GM12873 (cell line): Measurements from ENCODE around the gene CSE1L.

ENCODE experiments used
- TF ChIP-seq, protein P1 (sequence below): IDR thresholded peaks from 2 replicates; pipeline ENCODE4 v1.5.1; 2012; ENCODE audit warnings: low read depth, mild to moderate bottlenecking, moderate library complexity, low read length, control low read depth; ENCODE audit not compliant: insufficient read depth; ENCODE audit errors: missing control alignments

Gene CSE1L

GRCh38 chr20:49138431-49138830 is 92.3 kb downstream of the CSE1L start:
- TF ChIP-seq, protein P1, sequence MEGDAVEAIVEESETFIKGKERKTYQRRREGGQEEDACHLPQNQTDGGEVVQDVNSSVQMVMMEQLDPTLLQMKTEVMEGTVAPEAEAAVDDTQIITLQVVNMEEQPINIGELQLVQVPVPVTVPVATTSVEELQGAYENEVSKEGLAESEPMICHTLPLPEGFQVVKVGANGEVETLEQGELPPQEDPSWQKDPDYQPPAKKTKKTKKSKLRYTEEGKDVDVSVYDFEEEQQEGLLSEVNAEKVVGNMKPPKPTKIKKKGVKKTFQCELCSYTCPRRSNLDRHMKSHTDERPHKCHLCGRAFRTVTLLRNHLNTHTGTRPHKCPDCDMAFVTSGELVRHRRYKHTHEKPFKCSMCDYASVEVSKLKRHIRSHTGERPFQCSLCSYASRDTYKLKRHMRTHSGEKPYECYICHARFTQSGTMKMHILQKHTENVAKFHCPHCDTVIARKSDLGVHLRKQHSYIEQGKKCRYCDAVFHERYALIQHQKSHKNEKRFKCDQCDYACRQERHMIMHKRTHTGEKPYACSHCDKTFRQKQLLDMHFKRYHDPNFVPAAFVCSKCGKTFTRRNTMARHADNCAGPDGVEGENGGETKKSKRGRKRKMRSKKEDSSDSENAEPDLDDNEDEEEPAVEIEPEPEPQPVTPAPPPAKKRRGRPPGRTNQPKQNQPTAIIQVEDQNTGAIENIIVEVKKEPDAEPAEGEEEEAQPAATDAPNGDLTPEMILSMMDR = no peak

DNA sequence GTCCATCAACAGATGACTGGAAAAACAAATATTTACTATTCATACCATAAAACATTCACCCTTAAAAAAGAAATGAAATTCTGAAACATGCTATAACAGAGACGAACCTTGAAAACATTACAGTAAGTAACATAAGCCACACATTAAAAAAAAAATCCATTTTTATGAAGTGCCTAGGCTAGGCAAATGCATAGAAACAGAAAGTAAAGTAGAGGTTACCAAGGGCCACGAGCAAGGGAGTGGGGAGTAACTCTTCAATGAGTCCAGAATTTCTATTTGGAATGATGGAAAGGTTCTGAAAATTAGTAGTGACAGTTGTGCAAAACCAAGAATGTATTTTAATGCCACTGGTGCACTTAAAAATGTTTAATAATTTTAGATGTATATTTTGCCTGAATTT is 94.3 kb downstream of the CSE1L start:
- TF ChIP-seq, protein P1 = no peak

DNA sequence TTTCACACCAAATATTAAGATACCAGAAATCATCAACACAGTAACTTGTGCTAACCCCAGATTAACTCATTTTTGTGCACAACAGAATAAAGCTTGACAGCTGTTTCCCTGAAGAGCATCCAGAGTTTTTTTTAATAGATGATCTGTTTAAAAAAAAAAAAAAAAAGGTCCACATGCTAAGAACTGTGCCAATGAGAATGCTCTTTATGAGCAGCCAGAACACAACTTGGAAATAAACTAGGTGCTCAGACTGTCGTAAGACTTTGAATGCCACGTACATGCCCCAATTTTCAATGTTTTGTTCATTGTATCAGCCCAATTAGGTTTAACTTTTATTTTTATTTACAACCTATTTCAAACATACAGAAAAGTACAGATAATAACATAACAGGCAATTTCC is 94.7 kb downstream of the CSE1L start:
- TF ChIP-seq, protein P1 = no peak
